CD4-positive, CD25-positive, alpha-beta regulatory T cell (primary cell): ENCODE data around the gene EFCAB5. TPM values are rescaled to one million over a fixed set of nuclear protein-coding genes. Genes with fewer than 3 reads are reported as not detected.
"Not testable (repeated sequence)": the region's sequence is repeated elsewhere in the genome, so short reads cannot be mapped to it uniquely, and the experiment has no call there.

Source experiments
- ATAC-seq, 2 donors: fragments of 150-1000 bp; cut with Tn5 transposase; one replicate each; pipeline ENCODE4 v1.10.0; 2021; ENCODE audit warnings: low read depth in 2 of 2, moderate number of reproducible peaks in 2 of 2, moderate library complexity in 1 of 2
- DNase-seq, 3 donors: peaks; one replicate each; pipeline versions ENCODE4 v3.0.0 to v3.0.0-alpha.2; 2012 to 2022; ENCODE audit warnings: mixed read lengths in 1 of 3
- H3K27ac ChIP-seq: one replicate; pipeline ENCODE4 v1.7.0; 2013; ENCODE audit warnings: mild to moderate bottlenecking, low read length; ENCODE audit not compliant: insufficient read depth, poor library complexity, severe bottlenecking
- H3K27me3 ChIP-seq: one replicate; pipeline ENCODE4 v1.7.0; 2013; ENCODE audit warnings: low read length; ENCODE audit not compliant: control insufficient read depth, insufficient read depth
- H3K36me3 ChIP-seq: one replicate; pipeline ENCODE4 v1.7.0; 2013; ENCODE audit warnings: mild to moderate bottlenecking, low read length, moderate library complexity; ENCODE audit not compliant: control insufficient read depth, insufficient read depth
- H3K4me1 ChIP-seq: 2 replicates; pipeline ENCODE4 v1.7.0; 2013; ENCODE audit warnings: mild to moderate bottlenecking, low read length; ENCODE audit not compliant: insufficient read depth, control insufficient read depth, poor library complexity, severe bottlenecking
- H3K4me3 ChIP-seq: one replicate; pipeline ENCODE4 v1.7.0; 2013; ENCODE audit warnings: low read depth, mild to moderate bottlenecking, low read length, moderate library complexity
- H3K9me3 ChIP-seq, 2 experiments: 1 replicate in 1 of 2; 2 replicates in 1 of 2; pipeline ENCODE4 v1.7.0; 2013; ENCODE audit warnings: low read length in 2 of 2, mild to moderate bottlenecking in 1 of 2, moderate library complexity in 1 of 2; ENCODE audit not compliant: control insufficient read depth in 2 of 2
- H3K27ac Mint-ChIP-seq, 3 donors: one replicate each; pipeline ENCODE4 v1.8.0; 2020 to 2022; ENCODE audit warnings: mild to moderate bottlenecking in 3 of 3, mixed read lengths in 3 of 3, moderate library complexity in 2 of 3
- H3K27me3 Mint-ChIP-seq: one replicate; pipeline ENCODE4 v1.8.0; 2022; ENCODE audit warnings: mild to moderate bottlenecking, mixed read lengths
- H3K36me3 Mint-ChIP-seq: one replicate; pipeline ENCODE4 v1.8.0; 2020; ENCODE audit warnings: mixed read lengths
- H3K4me1 Mint-ChIP-seq, 4 donors: one replicate each; pipeline ENCODE4 v1.8.0; 2020 to 2022; ENCODE audit warnings: mixed read lengths in 4 of 4, mild to moderate bottlenecking in 1 of 4
- H3K4me3 Mint-ChIP-seq, 4 donors: one replicate each; pipeline ENCODE4 v1.8.0; 2020 to 2022; ENCODE audit warnings: mild to moderate bottlenecking in 4 of 4, mixed read lengths in 4 of 4, moderate library complexity in 3 of 4
- H3K9me3 Mint-ChIP-seq, 7 donors: one replicate each; pipeline ENCODE4 v1.8.0; 2020 to 2022; ENCODE audit warnings: mixed read lengths in 7 of 7, mild to moderate bottlenecking in 3 of 7, moderate library complexity in 2 of 7
- polyA plus RNA-seq, 4 donors: library from polyadenylated mRNA; unstranded; fragments of 300-500 nt; fragmentation: Illumina TruSeq; gene quantifications; one replicate each; pipeline ENCODE4 v1.2.3, GENCODE V29; 2021
- total RNA-seq: library from RNA; stranded (reverse); gene quantifications from one replicate; pipeline ENCODE4 v1.2.3, GENCODE V29; 2022

Gene EFCAB5
- total and polyA plus RNA-seq, 5 donors from 2014 or later, result 0.21 to 2.1 (median 0.36) TPM

DNA sequence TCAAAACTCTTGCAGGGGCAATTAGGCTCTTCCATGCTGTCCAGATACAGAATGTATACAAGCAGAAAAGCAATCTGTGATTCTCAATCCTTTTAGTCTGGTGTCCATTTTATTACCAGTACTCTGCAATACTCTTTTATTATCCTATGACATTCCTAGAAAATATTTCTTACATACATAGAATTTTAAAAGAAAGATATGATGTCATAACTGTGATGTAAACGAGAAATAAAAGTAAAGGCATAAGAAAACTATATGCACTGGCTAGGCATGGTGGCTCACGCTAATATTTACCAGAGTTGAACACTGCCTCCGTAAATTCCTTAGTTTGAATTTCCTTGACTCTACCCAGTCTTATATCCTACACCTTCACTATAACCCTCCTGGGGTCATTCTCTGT lies 55.0 kb downstream of the EFCAB5 start:
- ATAC-seq, result no peak
- Histone ChIP-seq H3K4me1 (peaks cover 6% of the 10 kb centered on the region), H3K36me3 (no peaks in the 10 kb centered on the region), H3K4me3 (no peak overlapping the region), H3K27ac (no peak overlapping the region), H3K9me3 (no peaks in the 10 kb centered on the region), H3K27me3 (no peaks in the 10 kb centered on the region)
- Mint-ChIP-seq H3K27me3 (peaks cover 5% of the 10 kb centered on the region), H3K4me1 (peaks cover 0 to 11% (median 6%) of the 10 kb centered on the region in 4 donors), H3K36me3 (no peaks in the 10 kb centered on the region), H3K4me3 (no peak overlapping the region), H3K9me3 (peaks cover 0 to 9% (median 3%) of the 10 kb centered on the region in 7 donors), H3K27ac (no peak overlapping the region)
- no peak for DNase-seq

DNA sequence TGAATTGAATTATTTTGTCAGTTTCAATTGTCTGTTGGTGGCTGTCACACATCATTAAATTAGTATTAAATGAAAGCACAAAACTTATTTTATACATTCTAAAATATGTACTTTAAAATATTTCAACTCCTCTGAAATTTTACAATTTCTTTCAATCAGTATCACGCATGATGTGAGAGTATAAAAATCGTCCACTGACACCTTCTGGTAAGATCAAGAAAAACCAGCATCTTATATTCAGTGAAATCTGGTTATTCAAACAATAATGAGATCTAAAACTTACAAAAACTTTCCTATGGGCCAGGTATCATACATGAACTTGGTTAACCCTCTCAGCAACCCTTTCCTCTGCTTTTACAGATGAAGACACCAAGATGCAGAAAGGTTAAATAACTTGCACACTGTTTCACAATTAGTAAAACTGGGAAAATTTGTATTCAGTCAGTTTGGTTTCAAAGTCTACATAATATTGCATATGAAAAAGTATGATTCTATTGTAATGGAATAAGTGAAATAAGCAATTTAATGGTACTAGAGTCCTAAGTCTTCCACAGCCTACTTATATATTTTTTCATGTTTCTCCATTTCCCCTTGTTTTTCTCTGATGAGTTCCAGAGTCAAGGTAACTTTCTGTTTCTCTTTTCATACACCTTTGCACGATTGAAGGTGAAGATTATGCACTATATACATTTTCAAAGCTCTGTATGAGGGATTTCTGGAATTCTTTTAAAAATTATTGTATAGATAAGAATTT lies 58.7 kb downstream of the EFCAB5 start:
- Mint-ChIP-seq H3K27ac (peak overlapping the region; percentile 42 to 71 (median 70)), H3K27me3 (peaks cover 5% of the 10 kb centered on the region), H3K4me3 (peak overlapping the region in 2 of 4 donors; percentile 24 to 25), H3K36me3 (no peaks in the 10 kb centered on the region), H3K9me3 (peaks cover 0 to 2% (median 0%) of the 10 kb centered on the region in 7 donors), H3K4me1 (peaks cover 0 to 11% (median 6%) of the 10 kb centered on the region in 4 donors)
- Histone ChIP-seq H3K27me3 (no peaks in the 10 kb centered on the region), H3K27ac (no peak overlapping the region), H3K36me3 (no peaks in the 10 kb centered on the region), H3K4me3 (peak overlapping the region; percentile 9), H3K9me3 (no peaks in the 10 kb centered on the region), H3K4me1 (peaks cover 6% of the 10 kb centered on the region)
- ATAC-seq (no peak), DNase-seq (peak in 1 of 3 donors; percentile 33)

DNA sequence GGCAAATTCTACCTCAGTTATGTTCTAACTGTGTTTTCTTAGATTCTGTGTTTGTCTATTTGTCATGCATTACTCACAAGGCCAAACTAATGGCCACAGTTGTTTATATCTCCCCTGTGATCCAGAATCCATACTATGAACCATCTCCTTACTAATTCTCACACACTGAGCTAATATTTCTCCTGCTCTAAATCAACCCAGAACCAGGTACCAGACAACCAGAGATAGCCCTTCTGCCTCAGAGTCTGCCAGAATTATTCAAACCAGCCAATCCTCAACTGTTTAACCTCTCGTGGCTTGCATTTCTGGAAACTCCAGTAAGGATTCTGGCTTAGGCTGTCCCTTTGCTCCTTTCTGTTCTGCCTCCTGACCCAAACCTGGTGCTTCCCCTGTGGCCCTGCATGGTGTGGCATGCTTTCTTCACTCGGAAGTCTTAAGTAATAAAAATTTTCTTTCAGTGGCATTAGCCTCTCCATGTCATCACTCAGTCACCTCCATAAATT lies 59.4 kb downstream of the EFCAB5 start:
- H3K4me3 ChIP-seq, result peak overlapping the region; percentile 9
- no peak for DNase-seq
- no peak for ATAC-seq
- peak overlapping the region in 1 of 4 donors; percentile 24 for H3K4me3 Mint-ChIP-seq
- H3K27ac Mint-ChIP-seq, result peak overlapping the region; percentile 52 to 82 (median 71)
- no peak overlapping the region for H3K27ac ChIP-seq
- H3K9me3 ChIP-seq, result no peaks in the 10 kb centered on the region
- H3K9me3 Mint-ChIP-seq, result peaks cover 0 to 2% (median 0%) of the 10 kb centered on the region in 7 donors
- no peaks in the 10 kb centered on the region for H3K27me3 ChIP-seq
- H3K4me1 Mint-ChIP-seq, result peaks cover 0 to 11% (median 6%) of the 10 kb centered on the region in 4 donors
- H3K36me3 Mint-ChIP-seq, result no peaks in the 10 kb centered on the region
- no peaks in the 10 kb centered on the region for H3K36me3 ChIP-seq
- peaks cover 6% of the 10 kb centered on the region for H3K4me1 ChIP-seq
- H3K27me3 Mint-ChIP-seq, result peaks cover 5% of the 10 kb centered on the region

DNA sequence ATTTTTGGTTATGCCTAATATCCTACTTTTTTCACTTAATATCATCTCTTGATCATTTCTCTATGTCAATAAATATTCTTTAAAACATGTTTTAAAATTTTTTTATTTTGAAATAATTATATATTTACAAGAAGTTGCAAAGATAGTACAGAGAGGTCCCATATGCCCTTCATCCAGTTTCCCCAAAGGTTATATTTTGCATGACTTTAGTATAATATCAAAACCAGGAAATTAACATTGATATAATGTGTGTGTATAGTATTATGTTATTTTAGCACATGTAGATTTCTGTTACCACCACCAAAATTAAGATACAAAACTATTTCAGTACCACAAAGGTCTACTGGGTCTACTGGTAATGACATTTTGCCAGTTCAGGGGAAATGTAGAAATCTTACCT lies 60.7 kb downstream of the EFCAB5 start:
- H3K4me3 Mint-ChIP-seq, result no peak overlapping the region

DNA sequence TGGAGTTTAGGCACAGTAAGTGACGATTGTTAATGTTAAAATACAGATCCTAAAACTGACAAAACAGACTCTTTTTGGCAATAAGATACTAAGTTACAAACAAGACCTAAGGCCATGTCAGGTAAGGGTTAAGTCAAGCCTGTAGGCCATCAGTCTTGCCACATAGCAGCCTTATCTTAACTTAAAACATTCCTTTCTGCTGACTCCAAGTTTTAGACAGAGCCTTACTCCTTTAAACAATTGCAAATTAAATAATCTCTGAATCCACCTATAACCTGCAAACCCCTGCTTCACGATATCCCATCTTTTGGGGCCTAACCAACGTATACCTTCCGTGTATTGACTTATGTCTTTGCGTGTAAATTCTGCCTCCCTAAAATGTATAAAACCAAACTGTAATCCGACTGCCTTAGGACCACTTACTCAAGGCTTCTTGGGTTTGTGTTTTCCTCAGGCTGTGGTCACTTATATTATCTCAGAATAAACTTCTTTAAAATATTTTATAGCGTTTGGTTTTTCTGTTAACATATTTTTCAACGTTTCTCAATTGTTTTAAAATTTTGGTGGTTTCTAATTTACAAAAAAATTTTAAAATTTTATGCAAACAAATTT lies 64.4 kb downstream of the EFCAB5 start:
- Mint-ChIP-seq H3K4me3 (no peak overlapping the region), H3K9me3 (no peaks in the 10 kb centered on the region), H3K36me3 (no peaks in the 10 kb centered on the region), H3K27me3 (peaks cover 4% of the 10 kb centered on the region), H3K4me1 (peaks cover 0 to 4% (median under 1%) of the 10 kb centered on the region in 4 donors), H3K27ac (no peak overlapping the region)
- DNase-seq (no peak), ATAC-seq (no peak)
- Histone ChIP-seq H3K4me3 (no peak overlapping the region), H3K4me1 (no peaks in the 10 kb centered on the region), H3K27ac (no peak overlapping the region), H3K9me3 (no peaks in the 10 kb centered on the region), H3K36me3 (no peaks in the 10 kb centered on the region), H3K27me3 (no peaks in the 10 kb centered on the region)

More for the DNA sequence above, 60.7 kb downstream of the EFCAB5 start:
- Histone ChIP-seq H3K27me3 (no peaks in the 10 kb centered on the region), H3K36me3 (no peaks in the 10 kb centered on the region), H3K4me3 (no peak overlapping the region), H3K4me1 (peaks cover 6% of the 10 kb centered on the region), H3K27ac (no peak overlapping the region), H3K9me3 (no peaks in the 10 kb centered on the region)
- Mint-ChIP-seq H3K27me3 (no peaks in the 10 kb centered on the region), H3K36me3 (no peaks in the 10 kb centered on the region), H3K4me1 (peaks cover 0 to 11% (median 6%) of the 10 kb centered on the region in 4 donors), H3K27ac (no peak overlapping the region), H3K9me3 (peaks cover 0 to 2% (median 0%) of the 10 kb centered on the region in 7 donors)
- ATAC-seq (no peak), DNase-seq (no peak)

DNA sequence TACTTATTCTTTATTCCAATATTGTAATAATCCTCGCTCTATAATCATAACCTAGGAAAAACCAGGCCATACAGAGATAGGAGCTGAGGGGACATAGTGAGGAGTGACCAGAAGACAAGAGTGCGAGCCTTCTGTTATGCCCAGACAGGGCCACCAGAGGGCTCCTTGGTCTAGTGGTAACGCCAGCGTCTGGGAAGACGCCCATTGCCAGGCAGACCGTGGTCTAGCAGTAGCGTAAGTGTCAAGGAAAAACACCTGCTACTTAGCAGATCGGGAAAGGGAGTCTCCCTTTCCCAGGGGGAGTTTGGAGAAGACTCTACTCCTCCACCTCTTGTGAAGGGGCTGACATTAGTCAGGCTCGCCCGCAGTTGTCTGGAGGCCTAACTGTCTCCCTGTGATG lies 70.5 kb downstream of the EFCAB5 start:
- H3K27ac Mint-ChIP-seq, H3K36me3 Mint-ChIP-seq, H3K4me1 ChIP-seq, H3K27me3 Mint-ChIP-seq, H3K9me3 ChIP-seq, H3K36me3 ChIP-seq, DNase-seq, ATAC-seq, H3K27ac ChIP-seq, H3K9me3 Mint-ChIP-seq, H3K4me1 Mint-ChIP-seq, H3K4me3 ChIP-seq, H3K4me3 Mint-ChIP-seq, H3K27me3 ChIP-seq: not testable (repeated sequence)

DNA sequence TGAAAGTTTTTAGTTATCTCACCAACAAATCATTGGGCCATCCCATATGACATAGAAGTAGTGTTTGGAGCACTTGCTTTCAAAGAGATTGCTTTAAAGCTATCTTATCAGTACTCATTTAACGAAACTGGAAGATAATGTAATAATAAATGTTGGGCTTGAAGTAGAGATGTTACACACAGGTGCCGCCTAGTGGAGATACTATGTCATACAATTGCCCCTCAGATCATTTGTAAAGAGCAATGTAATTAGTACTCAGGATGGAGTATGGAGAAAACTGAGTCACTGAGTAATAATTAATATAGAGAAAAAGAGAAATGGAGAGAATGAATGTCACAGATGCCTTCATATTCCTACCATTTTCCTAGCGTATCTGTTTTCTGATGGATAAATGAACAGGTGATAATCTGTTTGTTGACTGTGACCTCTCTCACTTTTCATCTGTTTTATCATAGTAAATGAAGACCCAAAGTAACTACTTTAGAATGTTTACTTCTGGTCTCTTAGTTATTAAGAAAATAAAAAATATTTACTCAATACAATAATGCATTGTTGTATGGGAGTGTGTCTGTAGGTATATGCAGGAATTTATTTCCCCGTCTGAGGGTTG lies 80.4 kb downstream of the EFCAB5 start:
- DNase-seq (peak; percentile 7 to 69 (median 49)), ATAC-seq (peak; percentile 60 to 69)
- Mint-ChIP-seq H3K4me3 (no peak overlapping the region), H3K36me3 (no peaks in the 10 kb centered on the region), H3K9me3 (peaks cover 0 to 3% (median 0%) of the 10 kb centered on the region in 7 donors), H3K27ac (no peak overlapping the region), H3K4me1 (peaks cover 0 to 4% (median 0%) of the 10 kb centered on the region in 4 donors), H3K27me3 (peaks cover 4% of the 10 kb centered on the region)
- Histone ChIP-seq H3K4me1 (no peaks in the 10 kb centered on the region), H3K27me3 (peaks cover 4% of the 10 kb centered on the region), H3K36me3 (no peaks in the 10 kb centered on the region), H3K4me3 (peak overlapping the region; percentile 34), H3K9me3 (no peaks in the 10 kb centered on the region), H3K27ac (no peak overlapping the region)
